GM18498 (cell line): ENCODE results near the gene MAEL.
A peak's percentile ranks its signal among the peaks of the same experiment; 100 is the strongest.

Experiments used
- ATAC-seq: cut with Tn5 transposase; IDR thresholded peaks from one replicate; pipeline ENCODE4 v1.9.1; 2021; ENCODE audit warnings: mild to moderate bottlenecking, moderate library complexity; ENCODE audit not compliant: unreplicated experiment

The MAEL gene

GRCh38 chr1:166988974-166989515, at the start of gene MAEL:
TSS of gene MAEL (plus strand) at chr1:166989280. CDS start at chr1:166989353, 73 bp downstream.
- ATAC-seq: no peak

GRCh38 chr1:166939741-166940375, 49.2 kb upstream of the MAEL start:
- ATAC-seq: no peak

- ATAC-seq: no peak
Measured at GRCh38 chr1:166944186-166944967, 44.7 kb upstream of the MAEL start.

- ATAC-seq: no peak
Measured at GRCh38 chr1:166947398-166948043, 41.6 kb upstream of the MAEL start.

GRCh38 chr1:166948856-166949350, 40.2 kb upstream of the MAEL start:
- no peak for ATAC-seq

- ATAC-seq: no peak
Measured at GRCh38 chr1:166950156-166950555, 38.9 kb upstream of the MAEL start.

GRCh38 chr1:166951050-166951449, 38.0 kb upstream of the MAEL start:
- ATAC-seq: no peak

GRCh38 chr1:166952002-166952746, 36.9 kb upstream of the MAEL start:
- no peak for ATAC-seq

- ATAC-seq: no peak
Measured at GRCh38 chr1:166953491-166953890, 35.6 kb upstream of the MAEL start.

GRCh38 chr1:166956057-166956850, 32.8 kb upstream of the MAEL start:
- no peak for ATAC-seq

GRCh38 chr1:166956872-166957271, 32.2 kb upstream of the MAEL start:
- ATAC-seq: no peak

- no peak for ATAC-seq
Measured at GRCh38 chr1:166960858-166961474, 28.1 kb upstream of the MAEL start.

GRCh38 chr1:166969074-166969677, 19.9 kb upstream of the MAEL start:
- ATAC-seq: peak; percentile 92

GRCh38 chr1:166971252-166971651, 17.8 kb upstream of the MAEL start:
- no peak for ATAC-seq

- no peak for ATAC-seq
Measured at GRCh38 chr1:166972193-166972592, 16.9 kb upstream of the MAEL start.

- no peak for ATAC-seq
Measured at GRCh38 chr1:166972826-166973225, 16.3 kb upstream of the MAEL start.

- ATAC-seq: no peak
Measured at GRCh38 chr1:166974647-166975345, 14.3 kb upstream of the MAEL start.

- ATAC-seq: peak; percentile 77
Measured at GRCh38 chr1:166975361-166976129, 13.5 kb upstream of the MAEL start, which contains the start of gene ILDR2. TSS of gene ILDR2 (minus strand) at chr1:166975540. CDS start at chr1:166975268, 272 bp downstream.
